GM18867 (cell line): ENCODE data around the gene FOXP1.
"Not testable (repeated sequence)": the region's sequence is repeated elsewhere in the genome, so short reads cannot be mapped to it uniquely, and the experiment has no call there.

ENCODE experiments used
- ATAC-seq: cut with Tn5 transposase; IDR thresholded peaks from one replicate; pipeline ENCODE4 v1.9.1; 2021; ENCODE audit warnings: mild to moderate bottlenecking, moderate library complexity; ENCODE audit not compliant: unreplicated experiment

FOXP1 gene

DNA sequence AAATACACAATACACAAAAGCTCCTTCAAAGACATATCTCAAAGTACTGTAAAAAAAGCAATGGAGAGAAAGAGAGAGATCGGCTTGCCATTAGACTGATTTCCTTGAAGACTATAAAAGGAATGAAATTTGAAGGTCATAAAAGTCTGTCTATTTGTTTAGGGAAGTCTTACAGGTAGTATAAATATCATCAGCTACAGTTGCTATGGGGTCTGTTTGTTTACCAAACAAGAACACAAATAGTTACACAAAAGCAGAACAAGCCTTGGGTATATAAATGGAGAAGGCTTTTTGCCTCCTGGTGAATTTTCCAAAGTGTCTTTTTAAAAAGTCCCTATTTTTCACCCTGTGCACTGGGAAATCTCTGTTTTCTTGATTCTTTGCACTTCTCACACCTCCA lies 552.3 kb downstream of the FOXP1 start:
- no peak for ATAC-seq

DNA sequence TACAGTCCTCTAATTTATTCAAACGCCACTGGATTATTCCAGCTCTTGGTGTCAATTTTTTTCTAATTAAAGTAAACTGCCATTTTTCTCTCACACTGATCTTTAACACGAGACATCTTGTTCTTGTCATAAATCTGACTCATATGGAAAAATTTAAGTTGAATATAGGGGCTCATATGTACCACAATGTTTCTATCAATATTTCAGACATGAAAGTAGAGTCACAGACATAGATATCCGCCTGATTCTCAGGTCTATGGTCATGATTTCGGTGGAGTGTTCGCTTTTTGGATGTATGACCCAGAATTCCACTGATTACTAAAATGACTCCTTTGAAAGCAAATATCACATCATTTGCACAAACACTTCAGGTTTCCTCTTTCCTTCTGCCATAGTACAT lies 552.8 kb downstream of the FOXP1 start:
- ATAC-seq, result no peak

DNA sequence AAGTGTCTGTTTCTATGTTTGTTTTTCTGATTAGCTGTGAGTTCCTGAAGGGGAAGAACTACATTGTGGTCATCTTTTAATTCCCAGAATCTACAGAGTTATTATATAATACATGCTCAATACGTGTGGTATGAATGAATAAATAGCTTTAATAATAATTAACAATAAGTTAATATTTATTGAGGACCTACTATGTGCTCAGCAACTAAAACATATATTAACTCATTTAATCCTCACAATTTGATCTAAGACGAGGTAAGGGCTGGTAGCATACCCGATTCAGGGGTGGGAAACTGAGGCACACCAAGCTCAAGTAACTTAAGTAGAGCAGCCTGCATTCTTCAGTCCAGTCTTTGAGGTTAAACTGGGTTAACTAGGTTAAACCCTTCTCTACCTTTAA lies 553.8 kb downstream of the FOXP1 start:
- no peak for ATAC-seq

DNA sequence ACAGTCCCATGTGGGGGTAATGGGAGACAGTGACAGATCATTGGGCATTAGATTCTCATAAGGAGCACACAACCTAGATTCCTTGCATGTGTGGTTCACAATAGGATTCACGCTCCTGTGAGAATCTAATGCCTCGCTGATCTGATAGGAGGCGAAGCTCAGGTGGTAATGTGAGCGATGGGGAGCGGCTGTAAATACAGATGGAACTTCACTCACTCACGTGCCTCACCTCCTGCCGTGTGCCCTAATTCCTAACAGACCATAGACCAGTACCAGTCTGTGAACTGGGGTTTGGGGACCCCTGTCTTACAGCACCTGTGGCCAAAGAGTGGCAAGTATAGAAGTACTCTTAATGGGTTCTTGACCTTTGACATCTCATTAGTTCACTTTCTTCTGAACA lies 554.7 kb downstream of the FOXP1 start:
- ATAC-seq, result no peak

DNA sequence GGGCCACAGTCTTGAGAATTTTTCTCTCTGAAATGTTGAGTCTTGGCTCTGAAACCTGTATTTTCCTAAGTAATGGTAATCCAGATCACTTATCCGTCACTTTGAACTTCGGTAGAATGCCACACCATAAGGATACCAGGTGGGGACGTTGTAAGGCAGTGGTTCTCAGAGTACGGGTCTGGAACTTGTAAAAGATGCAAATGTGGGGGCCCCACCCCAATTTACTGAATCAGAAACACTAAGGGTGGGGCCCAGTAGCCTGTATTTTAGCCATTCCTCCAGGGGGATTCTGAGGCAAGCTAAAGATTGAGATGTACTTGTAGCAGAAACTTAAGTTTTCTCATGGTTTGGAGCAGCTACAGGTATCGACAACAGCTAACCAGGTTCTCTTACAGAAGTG lies 555.3 kb downstream of the FOXP1 start:
- no peak for ATAC-seq

DNA sequence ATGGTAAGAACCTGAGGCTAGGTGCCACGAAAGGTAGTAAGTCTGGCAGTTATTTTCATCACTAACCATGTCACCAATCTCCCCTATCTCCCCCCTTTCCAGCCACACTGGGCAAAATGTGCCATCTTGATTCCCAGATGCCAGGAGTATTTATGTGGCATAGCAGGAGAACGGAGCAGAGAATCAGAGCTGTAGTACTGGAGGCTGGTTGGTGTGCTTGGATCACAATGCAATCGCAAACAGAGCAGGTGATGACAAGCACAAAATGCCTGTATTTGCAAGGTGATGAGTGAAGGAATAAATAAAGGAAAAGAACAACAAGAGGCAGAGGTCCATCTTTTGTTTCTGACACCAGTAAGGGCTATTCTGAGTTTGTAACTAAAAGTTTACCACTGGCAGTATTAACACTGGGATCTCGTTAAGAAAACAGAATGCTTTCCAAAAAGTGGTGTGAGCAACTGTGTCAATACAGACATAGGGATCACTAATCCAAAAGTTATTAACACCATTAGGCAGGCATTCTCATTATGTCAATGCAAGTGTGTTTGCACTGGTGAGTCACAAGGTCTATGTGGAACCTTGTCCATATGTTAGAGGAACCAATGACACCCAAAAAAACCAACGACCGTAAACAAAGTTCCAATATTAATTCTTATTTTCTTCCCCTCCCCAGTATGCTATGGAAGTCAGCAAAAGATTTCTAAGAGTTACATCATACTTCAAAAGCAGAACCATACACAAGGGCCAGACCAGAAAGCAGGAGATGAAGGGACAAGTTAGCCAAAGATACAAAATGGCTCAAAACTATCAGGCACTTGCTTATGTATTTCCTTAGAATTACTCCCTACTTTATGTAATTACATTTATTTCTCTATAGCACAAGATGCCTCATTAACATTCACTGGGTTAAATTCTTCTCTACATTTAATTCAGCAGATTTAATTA lies 556.6 kb downstream of the FOXP1 start:
- ATAC-seq, result no peak

DNA sequence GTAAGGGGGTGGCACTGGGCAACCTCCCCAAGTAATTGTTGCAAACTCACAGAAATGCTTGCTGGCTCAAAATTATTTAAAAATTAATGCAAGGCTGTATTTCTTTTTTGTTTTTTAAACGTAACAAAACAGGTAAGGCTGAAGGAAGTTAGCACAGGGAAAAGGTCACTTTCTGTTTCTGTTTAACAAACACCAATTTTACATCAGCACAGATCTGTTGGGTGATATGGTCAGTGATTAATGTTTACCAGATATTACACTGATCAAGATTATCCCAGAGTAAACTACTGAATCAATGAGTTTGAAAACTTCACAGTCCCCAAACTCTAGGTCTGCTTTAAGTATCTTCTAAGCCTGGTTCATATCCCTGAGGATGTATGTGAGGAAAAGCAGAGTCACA lies 558.0 kb downstream of the FOXP1 start:
- ATAC-seq, result no peak

DNA sequence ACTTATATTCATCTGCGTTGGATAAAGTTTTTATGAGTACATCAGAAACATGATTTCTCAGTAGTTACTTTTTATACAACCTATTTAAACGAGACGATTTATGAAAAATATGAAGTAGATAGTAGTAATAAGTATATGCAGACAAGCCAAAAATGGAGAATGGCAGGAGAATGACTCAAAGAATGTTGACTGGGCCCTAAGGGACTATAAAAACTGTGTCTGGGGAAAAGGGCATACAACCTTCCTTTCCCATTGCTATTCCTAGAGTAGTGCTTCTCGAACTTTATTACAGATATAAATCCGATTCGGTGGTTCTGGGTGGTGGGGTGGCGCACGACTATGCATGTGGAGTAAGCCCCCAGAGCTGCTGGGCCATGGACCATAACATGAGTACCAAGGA lies 558.5 kb downstream of the FOXP1 start:
- no peak for ATAC-seq

DNA sequence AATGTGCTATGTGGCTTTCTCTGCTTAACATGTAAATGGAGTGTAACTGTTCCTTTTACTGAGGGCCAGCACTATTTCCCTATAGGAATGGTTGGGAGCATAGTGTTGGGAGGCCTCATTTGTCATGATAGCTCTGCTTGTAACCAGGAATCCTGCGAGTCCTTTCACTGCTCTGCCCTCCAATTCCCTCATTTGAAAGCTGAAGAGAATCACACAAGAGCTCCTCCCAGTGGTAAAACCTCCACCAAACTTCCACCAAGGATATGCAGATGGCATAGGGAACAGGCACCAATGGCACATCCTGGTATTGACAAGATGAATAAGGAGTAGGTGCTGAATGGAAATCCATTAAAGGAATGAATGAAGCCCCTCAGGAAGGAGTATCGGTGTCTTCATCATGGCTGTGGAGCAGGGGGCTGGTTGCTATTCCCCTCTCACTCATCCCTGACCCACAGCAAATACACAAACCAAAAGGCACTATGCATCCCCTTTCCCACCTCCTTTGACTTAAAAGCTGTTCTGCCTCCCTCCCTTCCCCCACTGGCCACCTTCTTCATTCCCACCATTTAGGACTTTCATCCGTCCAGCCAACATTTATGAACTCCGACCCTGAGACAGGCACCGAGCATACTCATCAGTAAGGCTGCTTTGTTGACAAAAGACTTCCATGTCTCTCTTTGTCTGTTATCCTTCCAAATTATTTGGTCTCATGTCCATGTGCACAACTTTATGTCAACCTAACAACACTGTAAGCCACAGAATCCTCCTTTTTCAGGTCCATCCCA lies 560.8 kb downstream of the FOXP1 start:
- ATAC-seq, result no peak

DNA sequence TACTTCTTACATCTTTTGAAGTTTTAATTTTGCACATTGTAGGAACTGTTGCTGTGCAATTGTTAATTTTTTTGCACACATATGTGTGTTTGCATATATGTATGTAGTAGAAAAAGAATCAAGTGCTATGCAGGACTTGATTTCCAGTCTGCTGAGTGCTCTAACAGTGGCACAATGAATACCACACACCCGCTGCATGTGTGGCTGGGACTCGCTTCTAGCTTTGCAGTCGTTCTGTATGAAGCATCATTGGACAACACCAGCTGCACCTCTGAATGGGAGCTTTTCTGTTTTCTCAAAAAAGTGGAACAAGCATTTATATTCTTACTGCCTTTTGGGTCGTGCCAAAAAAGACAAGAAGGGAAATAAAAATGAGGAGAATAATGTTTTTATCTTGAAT lies 564.7 kb downstream of the FOXP1 start:
- no peak for ATAC-seq

DNA sequence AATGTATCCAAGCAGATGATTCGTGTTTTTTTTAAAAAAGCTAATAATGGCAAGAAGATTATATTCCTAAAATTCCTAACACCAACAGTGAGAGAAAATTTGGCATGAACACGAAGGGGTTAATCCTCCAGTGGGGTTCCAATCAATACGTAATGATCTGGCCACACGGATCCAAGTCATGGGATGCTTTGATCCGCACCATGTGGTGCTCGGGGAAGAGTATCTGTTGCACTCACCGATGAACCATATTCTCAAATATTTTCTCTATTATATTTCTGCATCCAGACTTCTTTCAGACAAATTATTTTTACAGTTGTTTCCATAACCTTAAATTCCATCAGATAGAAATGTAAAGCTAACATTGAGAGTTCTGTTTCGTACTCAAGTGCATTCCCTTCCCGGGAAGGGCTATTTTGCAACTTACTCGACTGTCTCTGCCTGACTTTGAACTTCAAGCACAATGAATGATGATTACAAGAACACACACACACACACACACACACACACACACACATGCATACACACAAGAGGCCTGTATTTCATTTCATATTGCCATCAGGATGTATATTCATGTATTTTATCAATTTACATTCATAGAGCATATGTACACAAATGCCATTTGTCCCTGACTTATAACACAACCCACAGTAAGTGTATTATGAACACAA lies 567.2 kb downstream of the FOXP1 start:
- no peak for ATAC-seq

DNA sequence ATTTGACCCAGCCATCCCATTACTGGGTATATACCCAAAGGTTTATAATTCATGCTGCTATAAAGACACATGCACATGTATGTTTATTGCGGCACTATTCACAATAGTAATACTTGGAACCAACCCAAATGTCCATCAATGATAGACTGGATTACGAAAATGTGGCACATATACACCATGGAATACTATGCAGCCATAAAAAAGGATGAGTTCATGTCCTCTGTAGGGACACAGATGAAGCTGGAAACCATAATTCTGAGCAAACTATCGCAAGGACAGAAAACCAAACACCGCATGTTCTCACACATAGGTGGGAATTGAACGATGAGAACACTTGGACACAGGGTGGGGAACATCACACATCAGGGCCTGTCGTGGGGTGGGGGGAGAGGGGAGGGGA lies 568.9 kb downstream of the FOXP1 start:
- not testable (repeated sequence) for ATAC-seq

DNA sequence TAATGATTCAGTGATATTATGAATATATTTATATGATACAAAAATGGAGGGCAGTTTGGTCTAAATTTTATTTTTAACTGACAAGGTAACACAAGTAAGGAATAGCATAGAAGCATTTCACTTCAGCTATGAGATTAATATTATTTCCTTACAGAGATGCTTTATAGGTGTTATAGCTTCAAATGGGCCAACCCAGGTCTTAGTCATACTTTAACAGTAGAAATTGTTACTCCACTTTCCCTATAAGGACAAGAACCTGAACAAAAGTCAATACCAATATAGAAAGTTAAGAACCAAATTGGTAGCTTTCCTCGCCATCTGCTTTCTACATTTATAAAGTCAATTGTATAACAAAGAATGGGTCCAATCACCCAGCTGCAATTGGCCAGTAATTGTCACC lies 570.6 kb downstream of the FOXP1 start:
- no peak for ATAC-seq

DNA sequence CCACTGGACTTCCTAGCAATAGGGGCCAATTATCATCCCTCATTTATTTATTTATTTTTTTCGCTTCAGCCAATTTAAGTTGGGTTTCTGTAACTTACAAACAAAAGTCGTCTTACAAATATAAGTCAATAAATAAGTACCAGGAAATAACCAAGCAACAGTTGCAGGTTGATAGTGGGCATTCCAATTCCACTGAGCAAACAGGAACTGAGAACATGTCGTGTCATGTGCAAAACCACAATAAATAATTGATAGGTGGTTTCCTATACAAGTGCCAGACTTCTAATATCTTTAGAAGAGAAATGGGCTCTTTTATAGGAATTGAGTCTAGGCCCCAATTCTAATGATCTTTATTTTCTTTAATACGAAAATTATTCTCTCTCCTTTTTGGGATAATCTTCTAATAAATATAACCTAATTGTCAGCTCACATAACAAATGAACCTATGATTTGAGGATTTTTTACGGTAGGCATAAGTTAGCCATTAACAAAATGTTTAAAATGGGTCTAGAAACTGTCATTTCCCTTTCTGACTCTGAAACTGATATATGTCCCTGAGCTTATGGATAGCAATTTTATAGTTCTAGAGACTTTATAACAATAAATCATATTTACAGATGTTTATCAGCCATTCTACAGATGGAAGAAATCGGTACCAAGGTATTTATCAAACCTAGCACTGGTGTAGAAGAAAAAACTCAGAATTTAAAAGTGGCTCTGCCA lies 571.8 kb downstream of the FOXP1 start:
- ATAC-seq, result peak; percentile 75

DNA sequence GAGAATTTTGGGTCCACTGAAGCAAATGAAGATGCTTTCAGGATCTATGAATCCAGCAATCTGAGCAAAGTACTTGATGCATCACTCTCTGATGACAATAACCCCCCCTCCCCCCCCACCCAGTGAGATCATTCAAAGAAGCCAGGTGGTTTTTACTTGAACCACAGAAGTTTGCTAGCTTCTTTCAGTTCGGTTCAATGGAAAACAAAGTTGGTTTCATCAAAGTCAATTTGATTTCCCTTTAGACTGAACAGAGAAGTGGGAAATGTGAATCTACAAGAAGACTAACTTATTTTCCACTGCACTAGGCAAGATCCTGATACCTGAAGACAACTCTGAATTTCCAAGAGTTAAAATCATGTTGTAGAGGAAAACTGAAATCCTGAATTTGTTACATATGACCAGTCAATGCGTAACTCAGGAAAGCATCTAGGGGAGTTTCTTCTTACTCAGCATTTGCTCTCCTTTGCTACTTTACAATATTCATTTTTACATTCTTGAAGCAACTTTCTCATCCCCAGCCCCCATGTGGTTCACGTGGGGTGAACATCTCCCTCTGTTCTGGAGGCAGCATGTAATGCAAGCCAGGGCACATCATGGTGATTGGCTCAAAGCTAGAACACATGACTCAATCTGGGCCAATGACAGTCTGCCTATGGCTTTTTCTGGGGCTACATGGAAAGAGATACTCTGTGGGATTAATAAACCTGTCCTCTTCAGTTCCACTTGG lies 572.6 kb downstream of the FOXP1 start:
- ATAC-seq, result peak; percentile 59

DNA sequence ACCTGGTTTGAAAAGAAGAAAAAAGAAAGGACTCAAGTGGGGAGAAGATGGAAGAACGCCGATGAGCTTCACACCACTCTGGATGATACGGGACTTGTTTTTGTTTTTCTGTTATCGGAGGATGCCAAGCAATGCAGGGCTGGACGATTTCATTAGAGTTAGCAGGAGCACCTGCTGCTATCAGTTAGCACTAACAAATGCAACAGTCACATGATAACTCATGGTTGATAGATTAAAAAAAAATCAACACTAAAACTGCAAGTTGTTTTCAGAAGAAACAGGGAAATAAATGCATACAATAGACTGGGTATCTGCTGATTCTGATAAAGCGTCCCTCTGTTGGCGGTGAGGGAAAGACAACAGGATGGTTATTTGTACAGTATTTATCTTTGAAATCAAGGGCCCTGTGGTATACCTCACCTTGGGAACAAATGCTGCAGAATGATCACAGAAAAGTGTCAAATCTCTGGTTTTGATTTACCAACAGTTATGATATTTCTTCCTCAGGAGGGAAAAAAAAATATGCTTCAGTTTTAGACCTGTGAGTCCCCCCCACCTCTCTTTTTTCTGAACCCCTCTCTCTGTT lies 575.1 kb downstream of the FOXP1 start:
- no peak for ATAC-seq

DNA sequence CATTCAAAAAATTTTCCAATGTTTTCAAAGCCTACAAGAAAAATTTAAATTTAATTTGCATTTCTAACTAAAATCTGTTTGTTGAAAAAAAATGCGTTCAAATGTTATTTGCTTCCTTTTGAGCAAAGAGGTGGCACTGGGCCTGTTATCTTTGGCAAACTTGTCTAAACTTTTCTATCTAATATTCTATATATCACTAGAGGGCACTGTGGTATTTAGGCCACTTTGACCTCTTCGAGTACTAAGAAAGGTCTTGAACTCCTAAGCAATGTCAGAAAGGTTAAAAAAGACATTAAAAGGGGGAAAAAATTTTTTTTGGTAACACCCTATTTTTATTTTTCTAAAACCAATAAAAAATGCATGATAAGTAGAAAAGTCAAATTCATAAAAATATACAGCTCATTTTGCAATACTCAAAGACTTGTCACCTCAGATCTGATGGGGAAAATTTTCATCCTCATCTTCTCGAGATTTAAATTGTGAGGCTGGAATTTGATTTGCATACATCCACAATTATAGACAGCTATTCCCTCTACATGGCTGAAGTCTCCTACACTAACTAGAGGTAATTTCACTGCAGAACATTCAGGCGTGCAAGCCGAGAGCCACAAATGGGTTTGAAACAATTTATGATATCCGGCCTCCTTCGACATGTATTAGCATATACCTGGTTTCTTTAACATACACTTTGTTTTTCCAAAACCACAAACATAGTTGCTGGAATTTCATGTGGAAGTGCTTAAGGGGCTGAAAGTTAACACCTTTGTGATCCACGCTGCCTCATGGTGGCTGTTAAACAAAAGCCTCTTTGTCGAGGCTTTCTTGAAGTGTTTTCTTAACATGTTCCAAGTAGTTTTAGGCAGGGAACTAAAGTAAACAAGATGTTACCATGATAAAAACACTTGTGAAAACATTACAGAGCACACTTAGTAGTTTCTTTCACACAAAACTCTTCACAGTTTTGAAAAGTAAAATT lies 576.4 kb downstream of the FOXP1 start:
- peak; percentile 48 for ATAC-seq

DNA sequence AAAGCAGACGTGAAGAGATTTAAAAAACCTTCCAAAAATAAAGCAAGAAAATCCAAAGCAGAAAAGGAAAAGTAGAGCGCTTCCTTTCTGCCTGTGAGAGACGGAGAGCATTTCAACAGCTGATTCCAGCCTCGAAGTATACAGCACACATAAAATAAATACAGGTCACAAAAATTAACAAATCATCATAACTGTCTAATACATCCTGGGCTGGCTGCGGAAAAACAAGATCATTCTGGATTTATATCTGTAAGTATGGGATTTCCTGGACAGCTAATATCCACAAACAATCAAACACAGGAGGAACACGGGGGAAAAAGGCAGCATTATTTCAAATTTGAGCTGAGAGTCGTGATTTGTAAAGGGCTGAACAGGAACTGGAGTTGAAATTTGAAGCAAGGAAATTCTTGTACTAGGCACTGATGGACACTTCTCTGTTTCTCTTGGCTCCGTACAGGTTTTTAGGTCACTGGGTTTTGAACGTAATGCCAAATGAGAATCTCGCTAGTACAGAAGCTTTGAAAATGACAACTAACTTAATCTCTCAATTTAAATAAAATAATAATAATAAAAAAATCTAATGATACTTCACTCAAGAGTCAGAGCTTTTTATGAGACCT lies 577.7 kb downstream of the FOXP1 start:
- ATAC-seq, result no peak
